Measurements from ENCODE around the gene TMEM30A.
A peak's percentile ranks its signal among the peaks of the same experiment; 100 is the strongest.

Gene TMEM30A

DNA sequence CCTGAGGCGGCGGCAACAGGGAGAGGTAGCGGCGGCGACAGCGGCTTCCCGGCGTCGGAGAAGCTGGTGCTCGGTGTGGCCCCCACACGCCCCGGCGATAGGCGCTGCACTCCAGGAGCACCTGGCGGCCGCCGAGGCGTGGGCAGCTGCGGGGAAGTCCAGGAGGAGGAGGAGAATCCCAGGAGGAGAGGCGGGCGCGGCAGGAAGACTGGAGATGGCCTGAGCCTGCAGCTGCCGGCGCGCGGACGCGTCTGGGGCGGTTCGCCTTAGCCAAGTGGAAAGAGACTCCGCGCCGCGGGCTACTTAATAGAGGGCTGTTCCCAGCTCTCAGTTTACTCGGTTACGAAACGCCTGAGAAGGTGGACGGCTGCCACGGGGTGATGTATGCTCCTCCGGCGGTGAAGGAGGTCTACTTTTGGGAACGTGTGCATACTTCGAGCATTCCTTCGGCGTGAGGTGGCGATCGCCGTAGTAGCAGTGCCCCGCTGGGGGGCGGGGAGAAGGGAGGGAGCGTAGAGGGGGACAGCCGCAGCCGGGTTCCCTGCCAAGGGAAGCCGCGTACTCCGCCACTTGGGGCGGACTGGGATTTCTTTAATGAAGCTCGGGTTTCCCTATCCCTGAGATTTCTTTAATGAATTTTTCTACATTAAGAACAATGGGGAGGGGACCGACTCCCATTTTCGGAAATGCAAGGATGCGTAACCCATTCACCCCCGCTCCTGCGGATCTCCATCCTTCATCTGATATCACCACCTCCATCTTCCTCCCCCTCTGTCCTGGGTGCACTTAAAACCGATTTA lies 78.6 kb downstream of the TMEM30A start, which contains the start of gene COL12A1 (continued):
- TF ChIP-seq PRDM1 (tag by site-specific recombination; IDR thresholded peaks at IDR 0.05), result no peak
- TF ChIP-seq ZNF629 (tag by site-specific recombination; IDR thresholded peaks at IDR 0.05), result peak; percentile 87
- no peak for TF ChIP-seq ZNF133 (tag by site-specific recombination; IDR thresholded peaks at IDR 0.05)
- peak; percentile 53; the same call in 1 of the 2 replicates for TF ChIP-seq ZBTB8A (tag by site-specific recombination; IDR thresholded peaks at IDR 0.05)
- peak; percentile 83 for TF ChIP-seq EGR2 (tag by site-specific recombination; IDR thresholded peaks at IDR 0.05; ENCODE audit: low read depth)
- TF ChIP-seq, protein P1, sequence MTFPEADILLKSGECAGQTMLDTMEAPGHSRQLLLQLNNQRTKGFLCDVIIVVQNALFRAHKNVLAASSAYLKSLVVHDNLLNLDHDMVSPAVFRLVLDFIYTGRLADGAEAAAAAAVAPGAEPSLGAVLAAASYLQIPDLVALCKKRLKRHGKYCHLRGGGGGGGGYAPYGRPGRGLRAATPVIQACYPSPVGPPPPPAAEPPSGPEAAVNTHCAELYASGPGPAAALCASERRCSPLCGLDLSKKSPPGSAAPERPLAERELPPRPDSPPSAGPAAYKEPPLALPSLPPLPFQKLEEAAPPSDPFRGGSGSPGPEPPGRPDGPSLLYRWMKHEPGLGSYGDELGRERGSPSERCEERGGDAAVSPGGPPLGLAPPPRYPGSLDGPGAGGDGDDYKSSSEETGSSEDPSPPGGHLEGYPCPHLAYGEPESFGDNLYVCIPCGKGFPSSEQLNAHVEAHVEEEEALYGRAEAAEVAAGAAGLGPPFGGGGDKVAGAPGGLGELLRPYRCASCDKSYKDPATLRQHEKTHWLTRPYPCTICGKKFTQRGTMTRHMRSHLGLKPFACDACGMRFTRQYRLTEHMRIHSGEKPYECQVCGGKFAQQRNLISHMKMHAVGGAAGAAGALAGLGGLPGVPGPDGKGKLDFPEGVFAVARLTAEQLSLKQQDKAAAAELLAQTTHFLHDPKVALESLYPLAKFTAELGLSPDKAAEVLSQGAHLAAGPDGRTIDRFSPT (tag by site-specific recombination; IDR thresholded peaks at IDR 0.05), result 0 out of 2 replicates have a peak, but pooled peaks have one; percentile 69
- peak; percentile 90 for TF ChIP-seq ZNF366 (tag by site-specific recombination; conservative IDR thresholded peaks at IDR 0.05)
- TF ChIP-seq KLF17 (tag by site-specific recombination; IDR thresholded peaks at IDR 0.05), result peak; percentile 77; the same call in 1 of the 2 replicates
- 0 out of 2 replicates have a peak, but pooled peaks have one; percentile 25 for TF ChIP-seq ZNF558 (tag by site-specific recombination; IDR thresholded peaks at IDR 0.05)
- TF ChIP-seq ZBTB20 (tag by site-specific recombination; IDR thresholded peaks at IDR 0.05), result peak; percentile 36; the same call in 1 of the 2 replicates
- TF ChIP-seq, protein P2, sequence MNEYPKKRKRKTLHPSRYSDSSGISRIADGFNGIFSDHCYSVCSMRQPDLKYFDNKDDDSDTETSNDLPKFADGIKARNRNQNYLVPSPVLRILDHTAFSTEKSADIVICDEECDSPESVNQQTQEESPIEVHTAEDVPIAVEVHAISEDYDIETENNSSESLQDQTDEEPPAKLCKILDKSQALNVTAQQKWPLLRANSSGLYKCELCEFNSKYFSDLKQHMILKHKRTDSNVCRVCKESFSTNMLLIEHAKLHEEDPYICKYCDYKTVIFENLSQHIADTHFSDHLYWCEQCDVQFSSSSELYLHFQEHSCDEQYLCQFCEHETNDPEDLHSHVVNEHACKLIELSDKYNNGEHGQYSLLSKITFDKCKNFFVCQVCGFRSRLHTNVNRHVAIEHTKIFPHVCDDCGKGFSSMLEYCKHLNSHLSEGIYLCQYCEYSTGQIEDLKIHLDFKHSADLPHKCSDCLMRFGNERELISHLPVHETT (tag by site-specific recombination; IDR thresholded peaks at IDR 0.05), result no peak
- TF ChIP-seq, protein P3, sequence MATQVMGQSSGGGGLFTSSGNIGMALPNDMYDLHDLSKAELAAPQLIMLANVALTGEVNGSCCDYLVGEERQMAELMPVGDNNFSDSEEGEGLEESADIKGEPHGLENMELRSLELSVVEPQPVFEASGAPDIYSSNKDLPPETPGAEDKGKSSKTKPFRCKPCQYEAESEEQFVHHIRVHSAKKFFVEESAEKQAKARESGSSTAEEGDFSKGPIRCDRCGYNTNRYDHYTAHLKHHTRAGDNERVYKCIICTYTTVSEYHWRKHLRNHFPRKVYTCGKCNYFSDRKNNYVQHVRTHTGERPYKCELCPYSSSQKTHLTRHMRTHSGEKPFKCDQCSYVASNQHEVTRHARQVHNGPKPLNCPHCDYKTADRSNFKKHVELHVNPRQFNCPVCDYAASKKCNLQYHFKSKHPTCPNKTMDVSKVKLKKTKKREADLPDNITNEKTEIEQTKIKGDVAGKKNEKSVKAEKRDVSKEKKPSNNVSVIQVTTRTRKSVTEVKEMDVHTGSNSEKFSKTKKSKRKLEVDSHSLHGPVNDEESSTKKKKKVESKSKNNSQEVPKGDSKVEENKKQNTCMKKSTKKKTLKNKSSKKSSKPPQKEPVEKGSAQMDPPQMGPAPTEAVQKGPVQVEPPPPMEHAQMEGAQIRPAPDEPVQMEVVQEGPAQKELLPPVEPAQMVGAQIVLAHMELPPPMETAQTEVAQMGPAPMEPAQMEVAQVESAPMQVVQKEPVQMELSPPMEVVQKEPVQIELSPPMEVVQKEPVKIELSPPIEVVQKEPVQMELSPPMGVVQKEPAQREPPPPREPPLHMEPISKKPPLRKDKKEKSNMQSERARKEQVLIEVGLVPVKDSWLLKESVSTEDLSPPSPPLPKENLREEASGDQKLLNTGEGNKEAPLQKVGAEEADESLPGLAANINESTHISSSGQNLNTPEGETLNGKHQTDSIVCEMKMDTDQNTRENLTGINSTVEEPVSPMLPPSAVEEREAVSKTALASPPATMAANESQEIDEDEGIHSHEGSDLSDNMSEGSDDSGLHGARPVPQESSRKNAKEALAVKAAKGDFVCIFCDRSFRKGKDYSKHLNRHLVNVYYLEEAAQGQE (tag by site-specific recombination; IDR thresholded peaks at IDR 0.05), result peak; percentile 30; the same call in 1 of the 2 replicates
- peak; percentile 76; the same call in 1 of the 2 replicates for TF ChIP-seq ZNF600 (tag by site-specific recombination; IDR thresholded peaks at IDR 0.05)
- TF ChIP-seq ZNF624 (tag by site-specific recombination; IDR thresholded peaks at IDR 0.05), result no peak
- no peak; the same call in 1 of the 2 replicates for TF ChIP-seq ZNF76 (tag by site-specific recombination; IDR thresholded peaks at IDR 0.05; ENCODE audit: borderline replicate concordance, low read depth)
- TF ChIP-seq ATF2 (tag by site-specific recombination; IDR thresholded peaks at IDR 0.05; ENCODE audit: low read depth), result 0 out of 2 replicates have a peak, but pooled peaks have one; percentile 34
- TF ChIP-seq ZNF777 (tag by site-specific recombination; IDR thresholded peaks at IDR 0.05; ENCODE audit: borderline replicate concordance), result peak; percentile 81; the same call in 1 of the 2 replicates
- peak; percentile 65; the same call in 1 of the 2 replicates for TF ChIP-seq ZBTB17 (tag by site-specific recombination; IDR thresholded peaks at IDR 0.05)
- no peak for TF ChIP-seq ZNF610 (tag by site-specific recombination; IDR thresholded peaks at IDR 0.05; ENCODE audit: borderline replicate concordance)
- TF ChIP-seq ZNF660 (tag by site-specific recombination; IDR thresholded peaks at IDR 0.05), result peak; percentile 90
- peak; percentile 83 for TF ChIP-seq ZNF335 (tag by site-specific recombination; conservative IDR thresholded peaks at IDR 0.05)
- TF ChIP-seq, protein P4, sequence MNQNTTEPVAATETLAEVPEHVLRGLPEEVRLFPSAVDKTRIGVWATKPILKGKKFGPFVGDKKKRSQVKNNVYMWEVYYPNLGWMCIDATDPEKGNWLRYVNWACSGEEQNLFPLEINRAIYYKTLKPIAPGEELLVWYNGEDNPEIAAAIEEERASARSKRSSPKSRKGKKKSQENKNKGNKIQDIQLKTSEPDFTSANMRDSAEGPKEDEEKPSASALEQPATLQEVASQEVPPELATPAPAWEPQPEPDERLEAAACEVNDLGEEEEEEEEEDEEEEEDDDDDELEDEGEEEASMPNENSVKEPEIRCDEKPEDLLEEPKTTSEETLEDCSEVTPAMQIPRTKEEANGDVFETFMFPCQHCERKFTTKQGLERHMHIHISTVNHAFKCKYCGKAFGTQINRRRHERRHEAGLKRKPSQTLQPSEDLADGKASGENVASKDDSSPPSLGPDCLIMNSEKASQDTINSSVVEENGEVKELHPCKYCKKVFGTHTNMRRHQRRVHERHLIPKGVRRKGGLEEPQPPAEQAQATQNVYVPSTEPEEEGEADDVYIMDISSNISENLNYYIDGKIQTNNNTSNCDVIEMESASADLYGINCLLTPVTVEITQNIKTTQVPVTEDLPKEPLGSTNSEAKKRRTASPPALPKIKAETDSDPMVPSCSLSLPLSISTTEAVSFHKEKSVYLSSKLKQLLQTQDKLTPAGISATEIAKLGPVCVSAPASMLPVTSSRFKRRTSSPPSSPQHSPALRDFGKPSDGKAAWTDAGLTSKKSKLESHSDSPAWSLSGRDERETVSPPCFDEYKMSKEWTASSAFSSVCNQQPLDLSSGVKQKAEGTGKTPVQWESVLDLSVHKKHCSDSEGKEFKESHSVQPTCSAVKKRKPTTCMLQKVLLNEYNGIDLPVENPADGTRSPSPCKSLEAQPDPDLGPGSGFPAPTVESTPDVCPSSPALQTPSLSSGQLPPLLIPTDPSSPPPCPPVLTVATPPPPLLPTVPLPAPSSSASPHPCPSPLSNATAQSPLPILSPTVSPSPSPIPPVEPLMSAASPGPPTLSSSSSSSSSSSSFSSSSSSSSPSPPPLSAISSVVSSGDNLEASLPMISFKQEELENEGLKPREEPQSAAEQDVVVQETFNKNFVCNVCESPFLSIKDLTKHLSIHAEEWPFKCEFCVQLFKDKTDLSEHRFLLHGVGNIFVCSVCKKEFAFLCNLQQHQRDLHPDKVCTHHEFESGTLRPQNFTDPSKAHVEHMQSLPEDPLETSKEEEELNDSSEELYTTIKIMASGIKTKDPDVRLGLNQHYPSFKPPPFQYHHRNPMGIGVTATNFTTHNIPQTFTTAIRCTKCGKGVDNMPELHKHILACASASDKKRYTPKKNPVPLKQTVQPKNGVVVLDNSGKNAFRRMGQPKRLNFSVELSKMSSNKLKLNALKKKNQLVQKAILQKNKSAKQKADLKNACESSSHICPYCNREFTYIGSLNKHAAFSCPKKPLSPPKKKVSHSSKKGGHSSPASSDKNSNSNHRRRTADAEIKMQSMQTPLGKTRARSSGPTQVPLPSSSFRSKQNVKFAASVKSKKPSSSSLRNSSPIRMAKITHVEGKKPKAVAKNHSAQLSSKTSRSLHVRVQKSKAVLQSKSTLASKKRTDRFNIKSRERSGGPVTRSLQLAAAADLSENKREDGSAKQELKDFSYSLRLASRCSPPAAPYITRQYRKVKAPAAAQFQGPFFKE (tag by site-specific recombination; IDR thresholded peaks at IDR 0.05; ENCODE audit: borderline replicate concordance), result no peak
- peak; percentile 84; the same call in 1 of the 2 replicates for TF ChIP-seq ZFP37 (tag by site-specific recombination; IDR thresholded peaks at IDR 0.05)

Data from HEK293 (cell line).